Neural cell (in vitro differentiated cells): ENCODE measurements around the gene SGSH.

ENCODE experiments used
- POLR2AphosphoS5 ChIP-seq: IDR thresholded peaks from 2 replicates; pipeline ENCODE4 v1.6.1; 2012
- TF ChIP-seq, protein P1 (sequence below): fragments of 450-650 bp; IDR thresholded peaks from 2 replicates; pipeline ENCODE4 v1.5.1; 2014; ENCODE audit warnings: antibody characterized with exemption, mild to moderate bottlenecking, moderate library complexity; ENCODE audit not compliant: poor library complexity, severe bottlenecking

DNA sequence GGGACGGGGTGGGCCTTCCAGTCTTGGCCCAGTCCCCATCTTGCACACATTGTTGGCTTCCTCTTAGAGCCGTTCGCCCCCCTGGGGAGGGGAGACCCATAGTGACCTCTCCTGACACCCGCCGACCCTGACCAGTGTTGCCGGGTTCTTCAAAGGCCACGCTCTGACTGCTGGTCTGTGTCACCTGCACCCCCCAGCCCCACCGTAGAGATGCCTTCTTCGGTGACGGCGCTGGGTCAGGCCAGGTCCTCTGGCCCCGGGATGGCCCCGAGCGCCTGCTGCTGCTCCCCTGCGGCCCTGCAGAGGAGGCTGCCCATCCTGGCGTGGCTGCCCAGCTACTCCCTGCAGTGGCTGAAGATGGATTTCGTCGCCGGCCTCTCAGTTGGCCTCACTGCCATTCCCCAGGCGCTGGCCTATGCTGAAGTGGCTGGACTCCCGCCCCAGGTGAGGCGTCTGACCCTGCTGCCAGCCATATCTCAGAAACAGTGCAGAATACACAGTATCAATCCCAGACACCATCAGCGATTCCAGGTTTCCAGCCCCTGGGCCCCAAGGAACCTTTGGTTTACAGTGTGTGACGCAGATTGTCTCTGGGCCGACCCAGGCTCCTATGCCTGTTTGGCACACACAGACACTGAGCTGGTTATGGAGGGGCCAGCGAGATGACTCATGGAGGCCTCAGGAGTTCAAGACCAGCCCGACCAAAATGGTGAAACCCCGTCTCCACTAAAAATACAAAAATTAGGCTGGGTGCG, 1.4 kb upstream of the SGSH start:
- TF ChIP-seq, protein P1, sequence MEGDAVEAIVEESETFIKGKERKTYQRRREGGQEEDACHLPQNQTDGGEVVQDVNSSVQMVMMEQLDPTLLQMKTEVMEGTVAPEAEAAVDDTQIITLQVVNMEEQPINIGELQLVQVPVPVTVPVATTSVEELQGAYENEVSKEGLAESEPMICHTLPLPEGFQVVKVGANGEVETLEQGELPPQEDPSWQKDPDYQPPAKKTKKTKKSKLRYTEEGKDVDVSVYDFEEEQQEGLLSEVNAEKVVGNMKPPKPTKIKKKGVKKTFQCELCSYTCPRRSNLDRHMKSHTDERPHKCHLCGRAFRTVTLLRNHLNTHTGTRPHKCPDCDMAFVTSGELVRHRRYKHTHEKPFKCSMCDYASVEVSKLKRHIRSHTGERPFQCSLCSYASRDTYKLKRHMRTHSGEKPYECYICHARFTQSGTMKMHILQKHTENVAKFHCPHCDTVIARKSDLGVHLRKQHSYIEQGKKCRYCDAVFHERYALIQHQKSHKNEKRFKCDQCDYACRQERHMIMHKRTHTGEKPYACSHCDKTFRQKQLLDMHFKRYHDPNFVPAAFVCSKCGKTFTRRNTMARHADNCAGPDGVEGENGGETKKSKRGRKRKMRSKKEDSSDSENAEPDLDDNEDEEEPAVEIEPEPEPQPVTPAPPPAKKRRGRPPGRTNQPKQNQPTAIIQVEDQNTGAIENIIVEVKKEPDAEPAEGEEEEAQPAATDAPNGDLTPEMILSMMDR = no peak
- TF ChIP-seq POLR2AphosphoS5 = no peak
